NCI-H1092 treated with DMSO at 0.1 percent for 48 hours (cell line): ENCODE data around the gene ZNF444.
"Not testable (repeated sequence)": the region's sequence is repeated elsewhere in the genome, so short reads cannot be mapped to it uniquely, and the experiment has no call there.

Experiments used
- DNase-seq: peaks from one replicate; lab custom pipeline; 2025; lab: John Stamatoyannopoulos, UW

The ZNF444 gene

GRCh38 chr19:56176310-56176709 lies 35.2 kb downstream of the ZNF444 start:
- not testable (repeated sequence) for DNase-seq

- no peak for DNase-seq
Measured at GRCh38 chr19:56176881-56177280, 35.8 kb downstream of the ZNF444 start.

GRCh38 chr19:56177564-56178243 lies 36.6 kb downstream of the ZNF444 start:
- no peak for DNase-seq

GRCh38 chr19:56189785-56190184 lies 48.7 kb downstream of the ZNF444 start:
- DNase-seq: no peak

- DNase-seq: no peak
Measured at GRCh38 chr19:56191115-56191514, 50.0 kb downstream of the ZNF444 start.

GRCh38 chr19:56191711-56192110 lies 50.6 kb downstream of the ZNF444 start:
- no peak for DNase-seq

GRCh38 chr19:56193981-56194640 lies 53.0 kb downstream of the ZNF444 start:
- no peak for DNase-seq

- DNase-seq: not testable (repeated sequence)
Measured at GRCh38 chr19:56197646-56198045, 56.6 kb downstream of the ZNF444 start, which contains the start of gene ZSCAN5B. Gene ZSCAN5B, minus strand, starts transcription at chr19:56197783. Its CDS starts 4,731 bp downstream, at chr19:56193052.

- DNase-seq: no peak
Measured at GRCh38 chr19:56199687-56200086, 58.6 kb downstream of the ZNF444 start.

- DNase-seq: no peak
Measured at GRCh38 chr19:56201973-56202372, 60.9 kb downstream of the ZNF444 start, which contains the start of gene ZSCAN5C. Gene ZSCAN5C, plus strand, starts transcription at chr19:56202273. Its CDS starts 3,641 bp downstream, at chr19:56205914.

- DNase-seq: not testable (repeated sequence)
Measured at GRCh38 chr19:56207581-56207980, 66.5 kb downstream of the ZNF444 start.

GRCh38 chr19:56209091-56209490 lies 68.0 kb downstream of the ZNF444 start:
- no peak for DNase-seq

GRCh38 chr19:56210036-56210435 lies 68.9 kb downstream of the ZNF444 start:
- not testable (repeated sequence) for DNase-seq
